Stimulated activated naive B cell treated with anti-CD40 and anti-IgM and Interleukin-4, amounts not matched to agents 10 μg/mL and 1 μg/mL and 100 μg/mL, for 72 hours (primary cell): ENCODE data around the gene LDLRAD4.

Experiments used
- ATAC-seq, 2 donors: fragments of 150-1000 bp; cut with Tn5 transposase; replicated peaks; 2 replicates each; pipeline ENCODE4 v1.10.0; 2021; ENCODE audit warnings: moderate library complexity in 1 of 2
- DNase-seq: peaks from one replicate; pipeline ENCODE4 v3.0.0; 2021
- H3K27ac Mint-ChIP-seq: one replicate; pipeline ENCODE4 v1.8.0; 2022; ENCODE audit warnings: mild to moderate bottlenecking, mixed read lengths
- H3K27me3 Mint-ChIP-seq, 2 donors: one replicate each; pipeline ENCODE4 v1.8.0; 2022; ENCODE audit warnings: mixed read lengths in 2 of 2
- H3K36me3 Mint-ChIP-seq, 2 donors: one replicate each; pipeline ENCODE4 v1.8.0; 2022; ENCODE audit warnings: mixed read lengths in 2 of 2, mild to moderate bottlenecking in 1 of 2
- H3K4me1 Mint-ChIP-seq, 2 donors: one replicate each; pipeline ENCODE4 v1.8.0; 2022; ENCODE audit warnings: mixed read lengths in 2 of 2, mild to moderate bottlenecking in 1 of 2
- H3K4me3 Mint-ChIP-seq, 2 donors: one replicate each; pipeline ENCODE4 v1.8.0; 2022; ENCODE audit warnings: mild to moderate bottlenecking in 2 of 2, mixed read lengths in 2 of 2, moderate library complexity in 1 of 2
- H3K9me3 Mint-ChIP-seq, 2 donors: one replicate each; pipeline ENCODE4 v1.8.0; 2022; ENCODE audit warnings: mixed read lengths in 2 of 2, mild to moderate bottlenecking in 1 of 2

LDLRAD4 gene

GRCh38 chr18:13380691-13381070 lies 162.1 kb downstream of the LDLRAD4 start:
- ATAC-seq = no peak
- Mint-ChIP-seq H3K27me3 (no peaks in the 10 kb centered on the region), H3K4me1 (peaks cover 27 to 36% of the 10 kb centered on the region in 2 donors), H3K4me3 (no peak overlapping the region), H3K9me3 (no peaks in the 10 kb centered on the region), H3K36me3 (no peaks in the 10 kb centered on the region), H3K27ac (no peak overlapping the region)
- DNase-seq = no peak

- peak in 1 of 2 donors; percentile 1 for ATAC-seq
- H3K9me3 Mint-ChIP-seq = no peaks in the 10 kb centered on the region
- peak overlapping the region; percentile 82 to 84 for H3K4me3 Mint-ChIP-seq
- DNase-seq = no peak
- H3K27me3 Mint-ChIP-seq = no peaks in the 10 kb centered on the region
- H3K27ac Mint-ChIP-seq = peak overlapping the region; percentile 97
- H3K36me3 Mint-ChIP-seq = no peaks in the 10 kb centered on the region
- H3K4me1 Mint-ChIP-seq = peaks cover 23 to 36% of the 10 kb centered on the region in 2 donors
Observed at GRCh38 chr18:13381331-13381730, 162.8 kb downstream of the LDLRAD4 start.

- peak; percentile 34 for DNase-seq
- Mint-ChIP-seq H3K9me3 (no peaks in the 10 kb centered on the region), H3K36me3 (no peaks in the 10 kb centered on the region), H3K4me1 (peaks cover 23 to 34% of the 10 kb centered on the region in 2 donors), H3K4me3 (peak overlapping the region; percentile 82 to 84), H3K27ac (peak overlapping the region; percentile 97), H3K27me3 (no peaks in the 10 kb centered on the region)
- peak; percentile 85 for ATAC-seq
Observed at GRCh38 chr18:13381944-13382365, 163.4 kb downstream of the LDLRAD4 start.

DNA sequence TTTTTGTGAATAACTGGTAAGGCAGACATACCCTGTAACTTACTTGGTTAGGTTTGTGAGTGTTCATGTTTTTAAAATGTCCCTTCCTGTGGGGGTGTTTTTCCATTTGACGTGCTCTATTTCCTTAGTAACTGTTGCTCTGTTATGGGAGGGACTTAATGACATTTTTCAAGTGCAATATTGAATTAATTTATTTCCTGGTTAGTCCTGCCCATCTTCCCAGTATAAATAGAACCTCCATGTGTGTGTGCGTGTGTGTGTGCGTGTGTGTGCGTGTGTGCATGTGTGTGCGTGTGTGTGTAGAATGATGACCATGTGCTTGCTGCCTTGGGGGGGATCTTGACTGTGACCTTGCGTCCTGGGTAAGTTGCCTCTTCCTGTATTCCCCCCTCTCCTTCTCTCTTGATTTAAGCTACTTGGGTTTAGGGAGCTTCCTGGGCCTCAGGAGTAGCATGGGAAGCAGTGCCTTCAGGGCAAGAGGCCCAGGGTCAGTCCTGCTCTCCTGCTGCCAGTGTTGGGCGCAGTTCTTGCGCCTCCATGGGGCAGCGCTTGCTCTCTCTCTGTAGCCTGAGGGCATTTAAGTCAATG lies 163.9 kb downstream of the LDLRAD4 start:
- H3K9me3 Mint-ChIP-seq = no peaks in the 10 kb centered on the region
- H3K27ac Mint-ChIP-seq = peak overlapping the region; percentile 97
- no peaks in the 10 kb centered on the region for H3K27me3 Mint-ChIP-seq
- peaks cover 19 to 29% of the 10 kb centered on the region in 2 donors for H3K4me1 Mint-ChIP-seq
- ATAC-seq (peak; percentile 86 to 87), DNase-seq (peak; percentile 5)
- peak overlapping the region; percentile 82 to 84 for H3K4me3 Mint-ChIP-seq
- H3K36me3 Mint-ChIP-seq = no peaks in the 10 kb centered on the region

DNA sequence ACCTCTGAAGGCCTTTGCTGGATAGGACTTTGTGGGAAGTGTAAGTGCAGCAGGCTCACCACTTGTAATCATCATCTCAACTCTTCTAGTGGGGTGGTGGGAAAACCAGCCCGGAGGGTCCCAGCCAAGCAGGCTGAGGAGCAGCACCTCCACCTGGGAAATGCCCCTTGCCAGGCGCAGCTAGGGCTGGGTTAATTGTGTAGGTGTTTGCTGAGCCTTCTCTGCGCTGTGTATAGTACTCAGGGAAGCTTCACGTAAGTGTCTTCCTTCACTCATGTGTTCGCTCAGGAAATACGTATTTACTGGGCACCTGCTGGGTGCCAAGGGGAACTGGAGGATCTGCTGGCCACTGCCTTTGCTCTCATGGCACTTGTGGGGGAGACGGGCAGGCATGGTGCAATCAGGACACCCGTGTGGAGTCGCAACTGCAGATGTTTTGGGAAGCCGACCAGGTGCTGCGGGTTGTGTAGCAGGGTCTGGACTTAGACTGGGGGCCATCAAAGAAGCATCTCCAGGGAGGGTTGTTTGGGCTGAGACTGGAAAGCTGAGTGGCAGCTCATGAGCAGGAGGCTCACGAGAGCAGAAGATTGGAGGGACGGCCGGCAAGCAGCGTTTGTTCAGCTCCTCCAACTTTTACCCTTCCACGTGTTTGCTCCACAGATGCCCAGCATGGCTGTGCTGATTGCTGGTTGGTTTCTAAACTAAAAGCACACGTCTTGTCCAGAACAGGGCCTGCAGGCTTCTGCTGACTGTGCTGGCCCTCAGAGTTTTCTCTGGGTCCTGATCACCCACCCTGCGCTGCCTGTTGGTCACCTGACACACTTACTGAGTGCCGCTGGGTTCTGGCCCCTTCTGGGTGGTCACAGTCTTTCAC lies 164.6 kb downstream of the LDLRAD4 start:
- peak overlapping the region; percentile 97 for H3K27ac Mint-ChIP-seq
- peaks cover 18 to 28% of the 10 kb centered on the region in 2 donors for H3K4me1 Mint-ChIP-seq
- H3K4me3 Mint-ChIP-seq = peak overlapping the region; percentile 82 to 84
- no peaks in the 10 kb centered on the region for H3K27me3 Mint-ChIP-seq
- H3K9me3 Mint-ChIP-seq = no peaks in the 10 kb centered on the region
- ATAC-seq (no peak), DNase-seq (no peak)
- H3K36me3 Mint-ChIP-seq = no peaks in the 10 kb centered on the region

- peaks cover 11 to 12% of the 10 kb centered on the region in 2 donors for H3K4me1 Mint-ChIP-seq
- no peaks in the 10 kb centered on the region for H3K27me3 Mint-ChIP-seq
- H3K36me3 Mint-ChIP-seq = no peaks in the 10 kb centered on the region
- no peaks in the 10 kb centered on the region for H3K9me3 Mint-ChIP-seq
- no peak overlapping the region for H3K4me3 Mint-ChIP-seq
- no peak overlapping the region for H3K27ac Mint-ChIP-seq
- ATAC-seq = no peak
- no peak for DNase-seq
Observed at GRCh38 chr18:13386891-13387801, 168.6 kb downstream of the LDLRAD4 start.

DNA sequence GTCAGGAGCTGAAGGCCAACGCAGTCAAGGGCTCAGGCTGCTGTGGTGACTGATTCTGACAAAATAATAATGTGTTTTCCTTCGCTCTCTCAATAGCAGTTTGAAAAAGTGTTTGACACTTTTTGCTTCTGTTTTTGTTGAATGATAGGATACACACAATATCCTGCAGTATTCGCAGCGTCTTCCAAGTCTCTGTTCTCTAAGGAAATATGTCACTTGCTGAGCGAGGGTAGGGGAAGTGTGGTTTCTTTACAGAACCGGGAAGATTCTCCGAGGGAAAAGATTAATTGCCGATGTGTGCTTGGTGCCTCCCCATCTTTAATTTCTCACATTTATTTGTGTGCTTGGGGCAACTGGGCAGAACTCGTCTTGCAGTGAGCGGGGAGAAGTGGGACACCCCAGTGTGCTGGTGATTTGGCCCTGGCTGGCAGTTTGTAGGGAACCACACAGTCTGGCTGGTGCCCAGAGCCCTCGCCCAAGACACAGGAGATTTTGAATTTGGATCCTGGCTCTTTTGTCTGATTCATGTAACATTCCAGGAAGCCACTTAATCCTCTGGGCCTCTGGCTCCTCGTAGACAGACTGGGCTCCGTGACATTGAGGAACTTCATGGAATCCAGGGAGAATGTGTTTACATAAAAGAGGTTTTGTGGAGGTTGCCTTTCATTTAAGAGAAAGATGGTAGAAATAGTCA lies 169.4 kb downstream of the LDLRAD4 start:
- no peak overlapping the region for H3K4me3 Mint-ChIP-seq
- H3K9me3 Mint-ChIP-seq = no peaks in the 10 kb centered on the region
- no peaks in the 10 kb centered on the region for H3K27me3 Mint-ChIP-seq
- ATAC-seq (no peak), DNase-seq (no peak)
- H3K36me3 Mint-ChIP-seq = no peaks in the 10 kb centered on the region
- peaks cover 3% of the 10 kb centered on the region in 2 donors for H3K4me1 Mint-ChIP-seq
- no peak overlapping the region for H3K27ac Mint-ChIP-seq

DNA sequence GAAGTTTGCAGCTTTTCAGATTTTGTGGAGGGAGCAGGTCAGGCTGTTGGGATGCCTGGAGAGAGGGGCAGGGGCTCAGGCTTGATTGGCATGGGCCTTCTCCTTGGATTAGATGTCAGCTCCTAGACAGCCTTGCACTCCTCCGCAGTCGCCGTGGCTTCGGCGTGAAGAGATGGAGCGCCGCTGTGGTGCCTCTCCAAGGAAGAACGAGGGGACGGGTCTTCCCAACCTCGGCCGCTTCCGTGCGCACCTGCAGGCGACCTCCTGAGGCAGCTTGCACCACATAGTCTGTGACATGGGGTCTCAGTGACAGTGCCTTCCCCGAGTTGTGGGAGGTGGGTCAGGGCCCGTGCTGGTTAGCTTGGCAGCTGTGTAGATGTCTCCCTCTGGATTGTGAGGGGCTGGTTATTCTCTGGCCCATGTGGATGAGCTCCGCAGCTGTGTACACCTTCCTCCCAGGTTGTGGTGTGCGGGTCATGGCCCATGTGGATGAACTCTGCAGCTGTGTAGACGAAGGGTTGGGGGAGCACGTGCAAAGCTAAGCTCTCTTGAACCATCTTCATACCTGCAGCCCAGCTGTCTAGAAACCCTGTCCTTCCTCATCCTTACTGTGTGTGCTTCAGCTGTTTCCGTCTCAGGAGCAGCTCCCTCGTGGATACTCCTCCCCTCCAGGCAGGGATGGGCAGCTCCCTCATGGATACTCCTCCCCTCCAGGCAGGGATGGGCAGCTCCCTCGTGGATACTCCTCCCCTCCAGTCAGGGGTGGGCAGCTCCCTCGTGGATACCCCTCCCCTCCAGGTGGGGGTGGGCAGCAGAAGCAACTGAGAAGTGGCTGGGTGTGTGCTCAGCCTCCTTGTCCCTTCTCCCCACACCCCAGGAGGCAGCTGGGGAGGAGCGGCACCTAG lies 170.3 kb downstream of the LDLRAD4 start:
- DNase-seq (no peak), ATAC-seq (no peak)
- H3K4me3 Mint-ChIP-seq = no peak overlapping the region
- H3K27ac Mint-ChIP-seq = no peak overlapping the region
- no peaks in the 10 kb centered on the region for H3K4me1 Mint-ChIP-seq
- no peaks in the 10 kb centered on the region for H3K27me3 Mint-ChIP-seq
- no peaks in the 10 kb centered on the region for H3K9me3 Mint-ChIP-seq
- no peaks in the 10 kb centered on the region for H3K36me3 Mint-ChIP-seq

DNA sequence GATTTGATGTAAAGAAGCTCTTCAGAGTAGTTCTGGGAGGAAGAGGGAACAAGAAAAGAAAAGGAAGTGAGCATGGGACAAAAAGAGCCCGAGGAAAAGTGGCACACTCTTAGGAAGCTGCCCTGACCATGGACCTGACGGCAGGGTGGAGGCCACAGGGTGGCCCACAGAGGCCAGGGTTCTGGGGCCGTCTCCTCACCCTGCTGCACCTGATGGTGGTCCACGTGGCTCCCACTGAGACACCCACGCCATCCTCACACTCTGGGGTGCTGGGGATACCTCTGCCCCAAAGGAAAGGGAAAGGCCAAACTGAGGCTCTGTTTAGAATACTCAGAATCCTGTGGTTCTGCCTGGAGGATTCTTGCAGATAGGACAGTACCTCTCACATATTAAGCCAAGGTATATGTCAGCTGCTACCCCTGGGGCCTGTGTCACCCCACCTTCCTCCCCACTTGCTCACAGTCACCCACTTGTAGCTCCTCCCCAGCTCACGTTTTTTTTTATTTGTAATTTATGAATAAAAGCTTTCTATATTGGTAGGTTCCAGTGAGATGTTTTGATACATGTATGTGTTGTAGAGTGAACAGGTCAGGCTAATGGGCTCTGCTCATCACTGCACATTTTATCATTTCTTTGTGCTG lies 171.1 kb downstream of the LDLRAD4 start:
- no peaks in the 10 kb centered on the region for H3K27me3 Mint-ChIP-seq
- H3K4me1 Mint-ChIP-seq = no peaks in the 10 kb centered on the region
- no peak overlapping the region for H3K27ac Mint-ChIP-seq
- H3K4me3 Mint-ChIP-seq = no peak overlapping the region
- no peaks in the 10 kb centered on the region for H3K36me3 Mint-ChIP-seq
- DNase-seq = no peak
- ATAC-seq = no peak
- H3K9me3 Mint-ChIP-seq = no peaks in the 10 kb centered on the region

- Mint-ChIP-seq H3K27me3 (no peaks in the 10 kb centered on the region), H3K27ac (peak overlapping the region; percentile 66), H3K36me3 (no peaks in the 10 kb centered on the region), H3K4me3 (no peak overlapping the region), H3K9me3 (no peaks in the 10 kb centered on the region), H3K4me1 (no peaks in the 10 kb centered on the region)
- no peak for DNase-seq
- no peak for ATAC-seq
Observed at GRCh38 chr18:13390196-13390595, 171.6 kb downstream of the LDLRAD4 start.

DNA sequence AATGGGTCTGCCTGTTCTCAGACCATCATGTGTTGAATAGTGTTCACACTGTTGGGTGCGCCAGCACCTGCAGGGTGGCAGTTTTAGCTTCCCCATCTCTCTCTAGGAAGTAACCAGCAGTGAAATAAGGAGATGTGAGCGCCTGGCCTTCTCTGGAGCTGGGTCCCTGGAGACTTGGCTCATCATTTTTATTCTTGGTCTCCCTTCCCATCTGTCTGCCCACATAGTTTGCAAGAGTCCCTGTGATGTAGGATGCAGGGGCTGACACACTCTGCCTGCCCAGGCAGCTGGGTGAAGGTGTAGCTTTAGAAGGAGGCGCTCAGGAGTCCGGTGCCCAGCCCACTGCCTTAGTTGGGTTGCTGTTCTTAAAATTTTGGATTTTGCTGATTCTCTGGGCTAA lies 172.2 kb downstream of the LDLRAD4 start:
- ATAC-seq = no peak
- Mint-ChIP-seq H3K4me1 (no peaks in the 10 kb centered on the region), H3K27me3 (no peaks in the 10 kb centered on the region), H3K4me3 (no peak overlapping the region), H3K27ac (no peak overlapping the region), H3K9me3 (no peaks in the 10 kb centered on the region), H3K36me3 (no peaks in the 10 kb centered on the region)
- no peak for DNase-seq

- Mint-ChIP-seq H3K36me3 (no peaks in the 10 kb centered on the region), H3K27ac (no peak overlapping the region), H3K9me3 (no peaks in the 10 kb centered on the region), H3K4me1 (no peaks in the 10 kb centered on the region), H3K27me3 (no peaks in the 10 kb centered on the region), H3K4me3 (no peak overlapping the region)
- DNase-seq = no peak
- no peak for ATAC-seq
Observed at GRCh38 chr18:13392029-13392750, 173.6 kb downstream of the LDLRAD4 start.
